ENCODE data around the gene COG6.
A peak's percentile ranks its signal among the peaks of the same experiment; 100 is the strongest.

DNA sequence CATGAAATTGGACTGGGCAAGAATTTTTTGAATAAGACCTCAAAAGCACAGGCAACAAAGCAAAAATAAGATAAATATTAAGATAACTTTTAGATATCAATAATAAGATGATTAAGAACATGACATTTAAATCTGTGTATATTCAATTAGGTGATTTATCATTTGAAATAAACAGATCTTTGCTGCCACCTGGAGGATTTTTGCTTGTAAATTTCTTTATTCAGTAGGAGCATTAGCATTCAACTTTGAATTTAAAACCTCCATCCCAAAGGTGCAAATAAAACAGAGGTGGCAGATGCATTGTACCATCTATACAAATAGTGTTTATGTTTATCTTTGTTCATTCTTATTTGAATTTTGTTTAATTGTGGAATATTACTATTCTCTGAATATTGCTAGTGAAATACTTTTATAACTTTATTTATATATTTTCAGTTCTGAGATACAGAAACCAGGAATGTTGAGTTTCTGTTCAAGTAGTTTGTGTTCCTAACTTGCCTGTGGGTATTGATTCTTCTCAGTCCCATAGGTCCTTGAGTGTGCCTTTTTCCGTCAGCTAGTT is 20.9 kb downstream of the COG6 start:
- TF ChIP-seq, protein P1, sequence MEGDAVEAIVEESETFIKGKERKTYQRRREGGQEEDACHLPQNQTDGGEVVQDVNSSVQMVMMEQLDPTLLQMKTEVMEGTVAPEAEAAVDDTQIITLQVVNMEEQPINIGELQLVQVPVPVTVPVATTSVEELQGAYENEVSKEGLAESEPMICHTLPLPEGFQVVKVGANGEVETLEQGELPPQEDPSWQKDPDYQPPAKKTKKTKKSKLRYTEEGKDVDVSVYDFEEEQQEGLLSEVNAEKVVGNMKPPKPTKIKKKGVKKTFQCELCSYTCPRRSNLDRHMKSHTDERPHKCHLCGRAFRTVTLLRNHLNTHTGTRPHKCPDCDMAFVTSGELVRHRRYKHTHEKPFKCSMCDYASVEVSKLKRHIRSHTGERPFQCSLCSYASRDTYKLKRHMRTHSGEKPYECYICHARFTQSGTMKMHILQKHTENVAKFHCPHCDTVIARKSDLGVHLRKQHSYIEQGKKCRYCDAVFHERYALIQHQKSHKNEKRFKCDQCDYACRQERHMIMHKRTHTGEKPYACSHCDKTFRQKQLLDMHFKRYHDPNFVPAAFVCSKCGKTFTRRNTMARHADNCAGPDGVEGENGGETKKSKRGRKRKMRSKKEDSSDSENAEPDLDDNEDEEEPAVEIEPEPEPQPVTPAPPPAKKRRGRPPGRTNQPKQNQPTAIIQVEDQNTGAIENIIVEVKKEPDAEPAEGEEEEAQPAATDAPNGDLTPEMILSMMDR (conservative IDR thresholded peaks at IDR 0.05 in 1 of 2, IDR thresholded peaks at IDR 0.05 in 1 of 2; ENCODE audit: low read depth in 1 of 2, low read length in 2 of 2) = peak in 1 of 2 donors; percentile 24
- no peak for TF ChIP-seq EZH2 (IDR thresholded peaks at IDR 0.05; ENCODE audit: low read length, missing control alignments)

Measured in fibroblast of lung (primary cell).